ENCODE data around the gene HOXC13.

HOXC13 gene

GRCh38 chr12:53994264-53995001 is 55.8 kb downstream of the HOXC13 start:
- peak; percentile 44 for DNase-seq (ENCODE audit: low spot score)
- FAIRE-seq: no peak

- no peak for FAIRE-seq
- DNase-seq (ENCODE audit: low spot score): no peak
Measured at GRCh38 chr12:53995002-53995377, 56.4 kb downstream of the HOXC13 start.

GRCh38 chr12:53995378-53996239 is 57.0 kb downstream of the HOXC13 start:
- no peak for FAIRE-seq
- peak; percentile 79 for DNase-seq (ENCODE audit: low spot score)
